ENCODE data around the gene LTA.

Gene LTA, protein sequence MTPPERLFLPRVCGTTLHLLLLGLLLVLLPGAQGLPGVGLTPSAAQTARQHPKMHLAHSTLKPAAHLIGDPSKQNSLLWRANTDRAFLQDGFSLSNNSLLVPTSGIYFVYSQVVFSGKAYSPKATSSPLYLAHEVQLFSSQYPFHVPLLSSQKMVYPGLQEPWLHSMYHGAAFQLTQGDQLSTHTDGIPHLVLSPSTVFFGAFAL

GRCh38 chr6:31572041-31572911 is at the start of gene LTA:
LTA (plus strand) TSS chr6:31572289; CDS start chr6:31572743, 454 bp downstream.
- TF ChIP-seq CTCF (IDR thresholded peaks at IDR 0.05; ENCODE audit: low read length, missing control alignments), result no peak
- DNase-seq (ENCODE audit: low read depth), result no peak
- no peak within 1 kb of the TSS for H3K4me3 ChIP-seq (replicated peaks; ENCODE audit: low read depth, low read length)

GRCh38 chr6:31525553-31525931 is 46.5 kb upstream of the LTA start:
- H3K4me3 ChIP-seq (replicated peaks; ENCODE audit: low read depth, low read length), result no peak overlapping the region
- no peak for TF ChIP-seq CTCF (IDR thresholded peaks at IDR 0.05; ENCODE audit: low read length, missing control alignments)
- DNase-seq (ENCODE audit: low read depth), result no peak

GRCh38 chr6:31525932-31526591 is 46.0 kb upstream of the LTA start:
- H3K4me3 ChIP-seq (replicated peaks; ENCODE audit: low read depth, low read length), result no peak overlapping the region
- TF ChIP-seq CTCF (IDR thresholded peaks at IDR 0.05; ENCODE audit: low read length, missing control alignments), result no peak
- peak; percentile 79 for DNase-seq (ENCODE audit: low read depth)

- no peak overlapping the region for H3K4me3 ChIP-seq (replicated peaks; ENCODE audit: low read depth, low read length)
- TF ChIP-seq CTCF (IDR thresholded peaks at IDR 0.05; ENCODE audit: low read length, missing control alignments), result no peak
- no peak for DNase-seq (ENCODE audit: low read depth)
Observed at GRCh38 chr6:31528307-31528777, 43.7 kb upstream of the LTA start.

GRCh38 chr6:31528821-31529328 is 43.2 kb upstream of the LTA start, which contains the start of gene MCCD1:
MCCD1 (plus strand) TSS chr6:31528962; CDS start chr6:31529015, 53 bp downstream.
- no peak for TF ChIP-seq CTCF (IDR thresholded peaks at IDR 0.05; ENCODE audit: low read length, missing control alignments)
- no peak for DNase-seq (ENCODE audit: low read depth)
- no peak within 1 kb of the TSS for H3K4me3 ChIP-seq (replicated peaks; ENCODE audit: low read depth, low read length)

DNA sequence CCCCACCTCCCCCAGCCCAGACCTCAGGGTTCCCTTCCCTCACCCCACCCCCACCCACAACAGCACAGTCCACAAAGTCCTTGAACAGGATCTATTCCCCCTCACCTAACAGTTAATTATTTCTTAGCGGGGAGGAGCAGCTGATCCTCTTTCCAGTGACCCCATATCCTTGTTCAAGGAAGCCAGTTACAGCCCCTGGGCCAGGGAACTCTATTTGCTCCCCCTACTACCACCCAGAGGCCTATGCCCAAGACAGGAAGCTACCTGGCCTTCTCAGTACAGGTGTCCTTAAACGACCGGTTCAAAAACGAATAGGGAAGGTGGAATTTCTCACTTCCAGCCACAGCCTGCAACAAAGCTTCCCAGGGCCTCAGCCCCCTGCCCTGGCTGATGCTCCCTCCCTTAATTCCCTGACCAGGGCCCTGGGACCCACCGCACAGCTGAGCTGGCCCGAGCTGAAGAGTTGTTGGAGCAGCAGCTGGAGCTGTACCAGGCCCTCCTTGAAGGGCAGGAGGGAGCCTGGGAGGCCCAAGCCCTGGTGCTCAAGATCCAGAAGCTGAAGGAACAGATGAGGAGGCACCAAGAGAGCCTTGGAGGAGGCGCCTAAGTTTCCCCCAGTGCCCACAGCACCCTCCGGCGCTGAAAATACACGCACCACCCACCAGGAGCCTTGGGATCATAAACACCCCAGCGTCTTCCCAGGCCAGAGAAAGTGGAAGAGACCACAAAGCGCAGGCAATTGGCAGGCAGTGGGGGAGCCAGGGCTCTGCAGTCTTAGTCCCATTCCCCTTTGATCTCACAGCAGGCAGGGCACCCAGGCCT is 42.5 kb upstream of the LTA start:
- no peak for TF ChIP-seq CTCF (IDR thresholded peaks at IDR 0.05; ENCODE audit: low read length, missing control alignments)
- DNase-seq (ENCODE audit: low read depth), result no peak
- no peak overlapping the region for H3K4me3 ChIP-seq (replicated peaks; ENCODE audit: low read depth, low read length)
